ENCODE results near the gene SH3BP2. TPM values are rescaled to one million over a fixed set of nuclear protein-coding genes. Genes with fewer than 3 reads are reported as not detected.

The SH3BP2 gene
- total and polyA plus RNA-seq, 8 donors: 34.9 to 113 (median 52.4) TPM

DNA sequence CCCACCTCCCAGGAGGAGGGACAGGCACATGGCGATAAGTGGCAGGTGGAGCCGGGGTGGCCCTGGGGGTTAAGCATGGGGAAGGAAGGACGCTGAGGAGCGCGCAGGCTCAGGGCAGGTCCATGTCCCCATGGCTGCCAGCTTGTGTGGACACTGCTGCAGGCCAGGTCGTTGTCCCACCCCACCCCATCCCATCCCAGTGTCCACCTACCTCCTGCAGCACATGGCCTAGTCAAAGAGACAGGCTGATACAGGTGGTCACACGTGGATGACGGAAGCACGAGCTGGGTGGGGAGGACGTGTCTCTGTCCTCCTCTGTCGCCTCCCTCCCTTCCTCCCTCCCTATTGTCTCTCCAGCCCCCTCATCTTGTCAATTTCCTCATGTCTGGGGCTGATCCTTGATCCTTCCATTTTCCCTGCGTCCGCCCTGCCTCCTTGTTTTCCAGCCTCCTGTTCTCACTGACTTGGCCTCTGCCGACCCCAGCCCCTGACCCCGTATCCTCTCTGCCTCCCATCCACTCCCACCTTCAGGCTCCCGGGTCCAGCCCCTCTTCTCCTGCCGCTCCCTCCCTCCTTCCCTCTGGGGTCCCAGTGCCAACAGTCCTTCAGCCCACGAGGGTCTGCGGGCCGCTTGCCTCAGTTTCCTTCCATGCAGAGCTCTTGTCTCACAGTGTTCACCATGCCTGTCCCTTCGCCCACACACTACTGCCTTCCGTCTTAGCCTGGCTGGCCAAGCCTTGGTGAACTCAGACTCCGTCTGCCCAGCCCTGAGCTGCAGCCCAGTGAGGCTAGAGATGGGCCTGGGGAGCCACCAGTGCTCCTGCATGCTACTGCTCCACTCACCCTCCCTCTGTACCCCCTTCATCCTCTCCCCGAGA, 35.2 kb downstream of the SH3BP2 start:
- Histone ChIP-seq H3K36me3 (peaks cover 0 to 95% of the 10 kb centered on the region in 2 donors), H3K4me3 (no peak overlapping the region), H3K27me3 (no peaks in the 10 kb centered on the region), H3K27ac (no peak overlapping the region), H3K4me1 (no peaks in the 10 kb centered on the region), H3K9me3 (no peaks in the 10 kb centered on the region)
- no peak for TF ChIP-seq CTCF (IDR thresholded peaks at IDR 0.05)
- DNase-seq (peak in 2 of 4 donors; percentile 24 to 58), ATAC-seq (no peak)
- intact Hi-C loops (cut with DNase I): no loop called here

DNA sequence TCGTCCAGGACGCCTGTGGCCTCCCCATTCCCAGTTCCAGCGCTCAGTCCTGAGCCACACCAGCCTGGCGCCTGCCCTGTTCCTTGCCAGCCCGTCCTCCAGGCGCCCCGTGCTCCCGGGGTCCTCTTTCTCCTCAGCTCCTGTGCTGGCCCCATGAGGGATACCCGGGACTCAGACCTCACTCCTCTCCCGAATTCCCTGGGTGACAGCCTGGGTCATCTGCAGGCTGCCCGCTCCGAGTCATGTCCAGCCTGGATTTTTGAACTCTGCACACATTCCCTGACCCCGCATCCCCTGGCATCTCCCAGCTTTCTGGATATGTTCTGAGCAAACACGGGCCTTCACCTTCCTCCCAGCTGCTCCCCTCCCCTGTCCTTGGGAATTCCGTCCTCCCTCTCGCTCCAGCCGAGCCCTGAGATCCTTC, 35.9 kb downstream of the SH3BP2 start:
- peak in 2 of 4 donors; percentile 24 to 30 for DNase-seq
- peaks cover 0 to 95% of the 10 kb centered on the region in 2 donors for H3K36me3 ChIP-seq
- TF ChIP-seq CTCF (IDR thresholded peaks at IDR 0.05): no peak
- no peak overlapping the region for H3K4me3 ChIP-seq
- intact Hi-C loops (cut with DNase I): no loop called here
- H3K9me3 ChIP-seq: no peaks in the 10 kb centered on the region
- H3K27me3 ChIP-seq: no peaks in the 10 kb centered on the region
- H3K27ac ChIP-seq: no peak overlapping the region
- no peaks in the 10 kb centered on the region for H3K4me1 ChIP-seq
- ATAC-seq: no peak

DNA sequence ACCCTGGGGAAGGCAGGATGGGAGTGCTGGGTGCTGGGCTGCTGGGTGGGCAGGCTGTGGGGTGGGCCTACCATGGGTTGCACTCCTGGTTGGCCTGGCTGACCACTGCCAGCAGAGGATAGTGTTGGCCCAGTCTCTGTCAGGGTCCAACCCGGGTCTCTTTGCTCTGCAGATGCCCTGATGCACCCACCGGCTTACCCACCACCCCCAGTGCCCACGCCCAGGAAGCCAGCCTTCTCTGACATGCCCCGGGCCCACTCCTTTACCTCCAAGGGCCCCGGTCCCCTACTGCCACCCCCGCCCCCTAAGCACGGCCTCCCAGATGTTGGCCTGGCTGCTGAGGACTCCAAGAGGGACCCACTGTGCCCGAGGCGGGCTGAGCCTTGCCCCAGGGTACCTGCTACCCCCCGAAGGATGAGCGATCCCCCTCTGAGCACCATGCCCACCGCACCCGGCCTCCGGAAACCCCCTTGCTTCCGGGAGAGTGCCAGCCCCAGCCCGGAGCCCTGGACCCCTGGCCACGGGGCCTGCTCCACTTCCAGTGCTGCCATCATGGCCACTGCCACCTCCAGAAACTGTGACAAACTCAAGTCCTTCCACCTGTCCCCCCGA, 36.5 kb downstream of the SH3BP2 start:
- no peak for TF ChIP-seq CTCF (IDR thresholded peaks at IDR 0.05)
- Histone ChIP-seq H3K4me1 (peaks cover 0 to 5% of the 10 kb centered on the region in 2 donors), H3K4me3 (no peak overlapping the region), H3K36me3 (peaks cover 0 to 95% of the 10 kb centered on the region in 2 donors), H3K27ac (no peak overlapping the region), H3K9me3 (no peaks in the 10 kb centered on the region), H3K27me3 (no peaks in the 10 kb centered on the region)
- no peak for DNase-seq
- ATAC-seq: no peak
- intact Hi-C loops (cut with DNase I): no loop called here

GRCh38 chr4:2829933-2830451, 37.1 kb downstream of the SH3BP2 start:
- Histone ChIP-seq H3K27me3 (no peaks in the 10 kb centered on the region), H3K4me1 (peaks cover 0 to 10% of the 10 kb centered on the region in 2 donors), H3K27ac (no peak overlapping the region), H3K36me3 (peaks cover 0 to 95% of the 10 kb centered on the region in 2 donors), H3K9me3 (no peaks in the 10 kb centered on the region), H3K4me3 (no peak overlapping the region)
- TF ChIP-seq CTCF (IDR thresholded peaks at IDR 0.05): no peak
- no peak for ATAC-seq
- DNase-seq: peak in 1 of 4 donors; percentile 69
- intact Hi-C loops (cut with DNase I): no loop called here
